Epithelial cell of alveolus of lung (primary cell): ENCODE results near the gene GRPEL1. TPM values are rescaled to one million over a fixed set of nuclear protein-coding genes. Genes with fewer than 3 reads are reported as not detected.

Source experiments
- total RNA-seq: library from RNA; depleted of rRNA; stranded (reverse); fragments of >200 nt; gene quantifications from 2 replicates; pipeline ENCODE4 v1.2.1, GENCODE V29; 2015

The GRPEL1 gene
- total RNA-seq, result 29.3 and 39.8 TPM in 2 replicates

DNA sequence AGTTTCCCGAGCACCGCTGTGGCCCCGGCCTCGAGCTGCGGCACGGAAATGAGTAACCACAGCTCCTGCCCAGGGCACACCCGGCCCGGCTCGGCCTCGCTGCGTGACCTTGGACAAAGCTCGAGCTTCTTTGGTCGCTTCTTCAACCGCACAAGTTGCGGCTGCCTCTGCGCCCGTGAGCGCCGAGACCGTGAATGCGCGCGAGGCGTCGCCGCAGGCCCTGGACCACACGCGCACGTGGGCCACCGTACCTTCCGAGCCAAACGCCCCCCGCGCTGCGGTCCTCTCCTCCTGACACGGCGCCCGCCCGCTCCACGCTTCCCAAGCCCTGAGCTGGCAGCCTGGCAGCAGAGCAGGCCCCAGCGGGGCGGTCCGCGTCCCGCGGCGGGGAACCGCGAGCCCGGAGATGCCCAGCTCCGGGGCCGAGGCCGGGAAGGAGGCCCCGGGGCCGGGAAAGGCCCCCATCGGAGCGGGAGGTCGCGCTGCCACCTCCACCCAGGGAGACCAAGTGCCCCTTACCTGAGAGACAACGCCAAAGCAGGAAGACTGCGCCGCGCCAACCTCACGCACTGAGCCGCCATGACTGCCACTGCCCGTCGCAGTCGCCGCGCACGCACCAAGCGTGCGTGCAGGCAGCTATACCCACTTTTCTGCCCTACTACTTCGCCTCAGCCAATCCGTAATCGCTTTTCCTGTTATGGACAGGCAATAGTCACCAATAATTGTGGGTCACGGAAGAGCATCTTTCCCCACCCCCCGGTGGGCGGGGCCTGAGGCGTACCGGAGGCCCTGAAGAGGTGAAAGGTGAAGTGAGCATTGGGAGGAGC is at the start of gene GRPEL1:
Gene GRPEL1 (minus strand): TSS at position 613 of the 827 bp plus-strand sequence. CDS start 32 bp downstream, at position 581.

GRCh38 chr4:7043284-7044136 is 24.4 kb downstream of the GRPEL1 start, which contains the start of gene TADA2B:
Gene TADA2B, plus strand, starts transcription at chr4:7043372. Its CDS starts 208 bp downstream, at chr4:7043580.

Other genes starting within 250 kb of the GRPEL1 start
- gene TBC1D14, start 158.2 kb downstream of the GRPEL1 start, total RNA-seq, result 20.8 and 26.4 TPM in 2 replicates
- 8.1 and 13.5 TPM in 2 replicates for gene TADA2B, start 24.7 kb downstream of the GRPEL1 start, total RNA-seq
- 0.52 and 6.8 TPM in 2 replicates for gene SORCS2, start 124.5 kb upstream of the GRPEL1 start, total RNA-seq